ENCODE results near the gene DNAJC7.
A peak's percentile ranks its signal among the peaks of the same experiment; 100 is the strongest.

Gene DNAJC7

DNA sequence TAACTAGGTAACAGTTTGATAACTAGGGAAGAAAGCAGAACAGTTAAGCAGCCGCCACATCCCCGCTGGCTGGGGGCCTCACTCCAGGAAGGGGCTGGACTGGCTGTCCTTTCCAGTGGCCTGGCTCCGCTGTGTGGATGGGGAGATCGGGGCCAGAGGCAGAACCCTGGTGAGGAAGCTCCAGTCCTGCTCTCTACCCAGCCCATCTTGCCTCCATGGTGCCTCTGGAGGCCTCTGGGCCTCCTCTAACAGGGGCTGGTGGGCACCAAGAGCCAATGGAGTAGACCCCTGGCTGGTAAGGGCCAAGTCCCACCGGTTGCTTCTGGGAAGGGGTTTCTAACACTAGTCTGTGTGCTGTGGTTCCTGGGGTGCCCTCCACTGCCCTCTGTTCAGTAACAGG is 42.6 kb downstream of the DNAJC7 start:
- DNase-seq = no peak

- DNase-seq = no peak
Observed at GRCh38 chr17:41974031-41974430, 43.2 kb downstream of the DNAJC7 start.

DNA sequence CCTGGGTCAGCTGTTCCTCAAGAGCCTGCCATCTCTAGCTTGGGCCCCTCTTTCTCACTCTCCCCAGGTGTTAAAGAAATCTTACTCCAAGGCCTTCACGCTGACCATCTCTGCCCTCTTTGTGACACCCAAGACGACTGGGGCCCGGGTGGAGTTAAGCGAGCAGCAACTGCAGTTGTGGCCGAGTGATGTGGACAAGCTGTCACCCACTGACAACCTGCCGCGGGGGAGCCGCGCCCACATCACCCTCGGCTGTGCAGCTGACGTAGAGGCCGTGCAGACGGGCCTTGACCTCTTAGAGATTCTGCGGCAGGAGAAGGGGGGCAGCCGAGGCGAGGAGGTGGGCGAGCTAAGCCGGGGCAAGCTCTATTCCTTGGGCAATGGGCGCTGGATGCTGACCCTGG is 43.8 kb downstream of the DNAJC7 start:
- DNase-seq = no peak

DNA sequence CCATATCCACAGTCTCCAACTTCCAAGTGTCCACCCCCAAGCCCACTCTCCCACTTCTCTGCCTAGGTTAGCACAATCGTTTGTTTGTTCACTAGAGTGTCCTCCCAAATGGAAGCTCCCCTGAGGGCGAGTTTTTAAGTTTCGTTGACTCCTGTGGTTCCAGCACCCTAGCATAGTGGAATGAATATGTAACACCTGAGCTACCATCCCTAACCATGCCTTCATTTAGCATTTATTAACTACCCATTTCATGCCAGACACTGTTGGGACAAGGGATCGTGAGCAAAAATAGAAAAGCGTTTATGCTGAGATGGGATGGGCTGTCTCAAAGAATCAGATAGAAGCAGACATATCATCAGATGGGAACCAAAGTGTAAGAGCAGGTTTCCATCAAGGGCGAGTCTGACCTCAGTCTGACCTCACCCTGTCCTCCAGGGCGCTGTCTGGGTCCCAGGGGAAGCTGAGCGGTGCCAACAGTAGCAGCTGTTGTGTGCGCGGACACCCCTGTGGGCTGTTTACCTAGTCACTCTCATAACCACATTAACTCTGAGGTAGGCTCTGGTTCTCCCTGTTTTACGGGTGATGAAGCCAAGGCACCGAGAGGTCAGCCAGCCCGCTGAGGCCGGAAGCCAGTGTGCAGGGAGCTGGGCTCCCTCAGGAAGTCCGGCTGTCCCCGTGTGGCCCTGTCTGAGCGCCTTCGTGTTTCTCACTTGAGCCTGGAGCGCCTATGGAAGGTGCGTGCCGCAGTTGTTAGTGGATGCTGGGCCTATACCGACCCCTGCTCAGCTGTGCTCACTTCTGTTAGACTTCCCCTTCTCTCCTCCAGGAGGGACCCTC is 44.5 kb downstream of the DNAJC7 start:
- no peak for DNase-seq

DNA sequence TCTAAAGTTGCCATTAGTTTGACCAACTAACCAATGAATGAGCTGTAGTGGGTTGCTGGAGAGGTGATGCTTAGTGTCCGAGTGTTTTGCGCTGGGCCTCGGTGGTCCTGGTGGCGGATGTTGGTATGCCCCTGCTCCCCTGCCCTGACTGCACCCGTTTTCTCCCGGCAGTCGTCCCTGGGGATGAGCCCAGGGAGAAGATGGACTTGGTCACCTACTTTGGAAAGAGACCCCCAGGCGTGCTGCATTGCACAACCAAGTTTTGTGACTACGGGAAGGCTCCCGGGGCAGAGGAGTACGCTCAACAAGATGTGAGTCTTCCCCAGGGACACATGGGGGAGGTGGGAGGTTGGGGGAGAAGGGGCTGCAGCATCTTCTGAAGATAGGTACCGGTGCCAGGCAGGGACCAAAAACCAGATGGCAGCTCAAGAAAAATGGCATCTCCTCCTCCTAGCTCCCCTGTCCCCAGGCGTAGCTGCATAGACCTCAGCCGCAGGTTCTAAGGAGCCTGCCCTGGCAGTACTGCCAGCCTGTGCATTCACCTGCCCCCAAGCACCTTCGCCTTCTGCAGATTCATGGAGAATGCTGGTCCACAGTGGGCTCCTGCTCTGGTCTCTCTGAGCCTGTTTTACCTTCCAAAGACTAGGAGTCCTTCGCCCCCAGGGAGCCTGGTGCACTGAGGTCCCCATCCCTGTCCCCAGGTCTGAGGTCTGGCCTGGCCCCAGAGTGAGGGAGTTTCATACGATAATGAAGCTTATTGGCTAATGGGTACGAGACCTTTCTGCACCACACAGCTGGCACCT is 45.3 kb downstream of the DNAJC7 start:
- DNase-seq = no peak

DNA sequence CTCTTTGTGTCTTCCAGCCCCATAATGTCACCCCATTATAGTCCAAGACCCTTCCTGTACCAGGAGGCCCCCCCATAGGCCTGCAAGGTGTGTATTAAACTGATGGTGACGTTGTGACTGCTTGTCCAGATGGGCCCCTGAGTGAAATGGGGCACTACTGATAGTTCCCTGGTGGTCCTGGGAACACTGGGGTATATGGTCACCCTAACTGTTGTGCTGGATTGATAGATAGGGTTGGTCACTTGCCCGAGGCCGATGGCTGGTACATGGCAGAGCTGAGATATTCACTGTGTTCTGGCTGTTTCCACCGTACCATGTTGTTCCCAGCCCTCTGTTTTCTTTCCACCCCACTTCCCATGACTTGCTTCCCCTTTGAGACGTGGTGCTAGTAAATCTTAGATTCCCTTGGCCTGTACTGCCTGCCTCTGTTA is 46.3 kb downstream of the DNAJC7 start:
- DNase-seq = no peak

DNA sequence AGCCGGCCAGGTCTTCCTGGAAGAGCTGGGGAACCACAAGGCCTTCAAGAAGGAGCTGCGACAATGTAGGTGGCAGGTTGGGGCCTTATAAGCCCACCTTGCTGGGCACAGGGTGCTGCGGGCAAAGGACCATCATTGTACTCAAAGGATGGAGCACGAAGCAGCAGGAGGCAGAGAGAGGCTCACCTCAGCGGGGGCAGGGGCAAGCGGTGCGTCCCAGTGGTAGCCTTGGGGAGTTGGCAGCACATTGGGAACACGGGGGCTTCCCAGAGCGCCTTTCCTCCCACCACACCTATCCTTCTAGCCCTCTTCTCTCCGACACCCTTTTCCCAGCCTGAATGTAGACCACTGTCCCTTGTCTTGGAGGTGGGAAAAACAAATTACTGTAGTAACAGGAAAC is 48.6 kb downstream of the DNAJC7 start:
- no peak for DNase-seq

DNA sequence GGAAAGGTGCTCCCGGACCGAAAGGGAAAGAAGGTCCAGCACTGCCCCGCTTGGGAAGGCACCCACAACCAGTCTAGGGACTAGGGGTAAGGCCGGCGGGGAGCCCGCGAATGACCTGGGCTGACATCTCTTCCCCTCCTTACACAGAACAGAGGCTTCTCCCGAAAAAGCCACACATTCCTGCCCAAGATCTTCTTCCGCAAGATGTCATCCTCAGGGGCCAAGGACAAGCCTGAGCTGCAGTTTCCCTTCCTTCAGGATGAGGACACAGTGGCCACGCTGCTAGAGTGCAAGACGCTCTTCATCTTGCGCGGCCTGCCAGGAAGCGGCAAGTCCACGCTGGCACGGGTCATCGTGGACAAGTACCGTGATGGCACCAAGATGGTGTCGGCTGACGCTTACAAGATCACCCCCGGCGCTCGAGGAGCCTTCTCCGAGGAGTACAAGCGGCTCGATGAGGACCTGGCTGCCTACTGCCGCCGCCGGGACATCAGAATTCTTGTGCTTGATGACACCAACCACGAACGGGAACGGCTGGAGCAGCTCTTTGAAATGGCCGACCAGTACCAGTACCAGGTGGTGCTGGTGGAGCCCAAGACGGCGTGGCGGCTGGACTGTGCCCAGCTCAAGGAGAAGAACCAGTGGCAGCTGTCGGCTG is 49.2 kb downstream of the DNAJC7 start:
- no peak for DNase-seq

DNA sequence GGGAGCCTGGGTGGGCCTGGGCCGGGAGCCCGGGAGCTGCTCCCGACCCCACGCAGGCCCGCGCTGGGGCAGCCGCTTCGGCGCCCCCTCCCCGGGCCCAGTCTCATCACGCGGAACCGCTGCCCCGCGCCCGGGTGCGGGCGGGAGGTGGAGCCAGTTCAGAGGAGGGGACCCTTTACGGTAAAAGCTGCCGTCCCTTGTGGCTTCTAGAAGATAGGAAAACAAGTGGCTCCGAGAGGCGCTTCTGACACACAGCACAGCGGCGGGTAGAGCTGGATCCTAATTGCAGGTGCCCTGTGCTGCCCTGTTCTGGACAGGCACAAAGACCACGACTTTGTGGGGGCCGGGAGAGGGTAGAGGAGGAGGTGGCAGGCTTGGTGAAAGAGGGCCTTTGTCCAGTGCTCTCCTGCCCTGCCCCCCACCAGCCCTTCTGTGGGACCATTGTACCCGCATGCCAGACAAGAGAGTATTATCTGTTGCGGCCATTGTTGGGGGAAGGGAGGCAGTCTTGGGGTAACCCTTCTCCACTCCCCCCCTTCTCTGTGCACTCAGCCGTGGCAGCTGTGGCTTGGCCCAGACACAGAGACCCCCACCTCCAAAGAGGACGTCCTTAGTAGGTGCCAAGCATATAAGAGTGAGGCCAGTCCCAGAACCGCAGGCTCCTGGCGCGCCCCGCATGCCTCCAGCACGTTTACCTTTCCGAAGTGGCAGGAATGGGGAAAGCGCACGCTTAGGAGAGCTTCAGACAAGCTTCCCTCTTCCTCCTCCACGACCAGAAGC is 49.9 kb downstream of the DNAJC7 start:
- peak; percentile 46 for DNase-seq

- peak; percentile 92 for DNase-seq
Observed at GRCh38 chr17:41966463-41967140, 50.6 kb downstream of the DNAJC7 start, which contains the start of gene CNP. TSS of gene CNP (plus strand) at chr17:41966795. CDS start at chr17:41966885, 90 bp downstream.

- DNase-seq = peak; percentile 71
Observed at GRCh38 chr17:41965694-41966462, 51.4 kb downstream of the DNAJC7 start.

- peak; percentile 76 for DNase-seq
Observed at GRCh38 chr17:41962768-41963434, 54.3 kb downstream of the DNAJC7 start.

GRCh38 chr17:41962111-41962510 is 55.1 kb downstream of the DNAJC7 start:
- no peak for DNase-seq

- DNase-seq = no peak
Observed at GRCh38 chr17:41959336-41960095, 57.7 kb downstream of the DNAJC7 start.

DNA sequence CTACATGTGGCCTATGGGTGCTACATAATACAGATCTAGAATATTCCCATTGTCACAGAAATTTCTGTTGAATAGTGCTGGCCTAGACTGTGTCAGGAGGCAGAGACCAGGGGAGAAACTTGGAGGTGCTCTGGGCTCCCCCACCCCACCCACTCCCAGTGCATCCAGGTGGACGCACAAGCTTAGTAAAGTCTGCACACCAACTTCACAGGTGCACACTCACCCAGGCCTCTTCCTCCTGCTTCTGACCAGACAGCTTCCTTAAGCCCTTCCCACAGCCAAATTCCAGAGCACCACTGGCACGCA is 58.3 kb downstream of the DNAJC7 start:
- no peak for DNase-seq

DNA sequence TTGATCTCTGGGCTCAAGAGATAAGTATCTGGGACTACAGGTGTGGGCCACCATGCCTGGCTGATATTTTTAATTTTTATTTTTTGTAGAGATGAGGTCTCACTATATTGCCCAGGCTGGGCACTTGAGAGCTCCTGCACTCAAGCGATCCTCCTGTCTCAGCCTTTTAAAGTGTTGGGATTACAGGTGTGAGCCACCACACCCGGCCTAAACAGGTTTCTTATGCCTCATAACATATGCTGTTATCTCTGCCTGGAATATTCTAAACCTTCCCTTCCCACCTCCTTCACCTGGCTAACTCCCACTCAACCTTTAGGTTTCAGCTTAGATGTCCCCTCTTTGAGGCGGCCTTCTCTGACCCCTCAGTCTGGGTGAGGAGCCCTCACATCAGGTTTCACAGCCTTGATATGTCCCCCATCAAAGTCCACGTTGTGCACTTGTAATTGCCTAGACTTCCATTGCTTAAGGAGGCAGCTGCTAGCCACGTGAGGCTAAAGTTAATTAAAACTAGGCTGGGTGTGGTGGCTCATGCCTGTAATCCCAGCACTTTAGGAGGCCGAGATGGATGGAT is 59.3 kb downstream of the DNAJC7 start:
- DNase-seq = no peak

- no peak for DNase-seq
Observed at GRCh38 chr17:41957031-41957868, 60.0 kb downstream of the DNAJC7 start.

DNA sequence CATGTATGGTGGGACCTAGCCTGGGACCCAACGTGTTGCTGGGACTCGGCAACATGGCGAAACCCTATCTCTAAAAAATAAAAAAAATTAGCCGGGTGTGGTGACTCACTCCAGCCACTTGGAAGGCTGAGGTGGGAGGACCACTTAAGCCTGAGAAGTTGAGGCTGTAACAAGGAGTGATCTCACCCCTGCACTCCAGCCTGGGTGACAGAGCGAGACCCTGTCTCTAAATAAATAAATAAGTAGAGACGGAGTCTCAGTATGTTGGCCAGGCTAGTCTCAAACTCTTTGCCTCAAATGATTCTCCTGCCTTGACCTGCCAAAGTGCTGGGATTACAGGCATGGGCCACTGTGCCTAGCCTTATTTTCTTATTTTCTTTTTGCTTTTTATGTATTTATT is 60.7 kb downstream of the DNAJC7 start:
- DNase-seq = no peak

Data from activated CD4-positive, alpha-beta T cell treated with anti-CD3 and anti-CD28 coated beads, Interleukin-10, Interleukin-2, amounts not matched to agents 100 ng/mL and 50 ng/mL, durations not matched to agents 16 hours and 8 hours (primary cell).